Inflammatory macrophage (primary cell): ENCODE measurements around the gene C1QTNF12.

ENCODE experiments used
- DNase-seq, 2 donors: peaks; one replicate each; pipeline ENCODE4 v3.0.0-alpha.2; 2020 to 2022

Gene C1QTNF12

DNA sequence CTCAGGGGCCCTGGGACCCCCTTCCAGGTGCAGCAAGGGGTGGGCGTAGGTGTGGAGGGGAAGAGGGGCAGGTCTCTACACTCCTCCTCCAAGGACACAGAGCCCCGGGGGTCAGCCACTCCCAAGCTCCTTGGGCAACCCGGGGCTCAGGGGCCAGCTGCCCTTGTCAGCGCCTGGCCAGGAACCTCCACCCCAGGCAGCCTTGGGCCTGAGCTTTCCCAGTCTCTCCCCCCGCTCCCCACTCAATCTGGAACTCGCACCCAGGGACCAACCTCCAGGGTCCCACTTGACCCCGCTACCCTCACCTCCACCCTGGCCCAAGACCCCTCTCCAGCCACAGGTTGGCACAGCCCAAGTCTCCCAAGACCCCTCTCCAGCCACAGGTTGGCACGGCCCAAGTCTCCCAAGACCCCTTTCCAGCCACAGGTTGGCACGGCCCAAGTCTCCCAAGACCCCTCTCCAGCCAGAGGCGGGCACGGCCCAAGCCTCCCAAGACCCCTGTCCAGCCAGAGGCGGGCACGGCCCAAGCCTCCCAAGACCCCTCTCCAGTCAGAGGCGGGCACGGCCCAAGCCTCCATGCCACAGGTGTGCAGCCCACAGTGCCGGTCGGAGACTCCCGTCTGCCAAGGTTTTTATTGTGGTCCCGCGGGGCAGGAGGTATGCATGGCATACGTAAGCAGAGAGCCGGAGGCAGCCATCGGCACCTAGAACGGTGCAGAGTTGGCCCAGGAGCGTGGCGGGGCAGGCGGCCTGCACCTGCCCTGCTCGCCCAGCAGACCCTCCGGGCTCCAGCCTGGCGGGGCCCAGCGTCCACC is 35.6 kb downstream of the C1QTNF12 start:
- DNase-seq: no peak

GRCh38 chr1:1208713-1209433 is 37.6 kb downstream of the C1QTNF12 start:
- peak; percentile 16 to 41 for DNase-seq

DNA sequence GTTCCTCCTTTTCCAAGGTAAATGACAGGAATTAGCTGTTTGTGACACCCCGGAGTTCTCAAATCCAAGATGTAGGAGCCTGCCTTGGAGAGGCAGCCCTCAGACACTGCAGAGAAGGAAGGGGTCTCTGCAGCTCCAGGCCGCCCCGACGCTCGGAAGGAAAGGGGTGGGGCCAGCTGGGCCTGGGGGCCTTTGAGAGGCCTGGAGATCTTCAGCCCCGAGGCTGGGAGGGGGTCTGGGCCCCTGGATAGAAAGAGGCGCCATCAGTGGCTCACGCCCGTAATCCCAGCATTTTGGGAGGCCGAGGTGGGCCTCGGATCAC is 39.0 kb downstream of the C1QTNF12 start:
- no peak for DNase-seq

GRCh38 chr1:1206966-1207531 is 39.5 kb downstream of the C1QTNF12 start:
- DNase-seq: no peak

DNA sequence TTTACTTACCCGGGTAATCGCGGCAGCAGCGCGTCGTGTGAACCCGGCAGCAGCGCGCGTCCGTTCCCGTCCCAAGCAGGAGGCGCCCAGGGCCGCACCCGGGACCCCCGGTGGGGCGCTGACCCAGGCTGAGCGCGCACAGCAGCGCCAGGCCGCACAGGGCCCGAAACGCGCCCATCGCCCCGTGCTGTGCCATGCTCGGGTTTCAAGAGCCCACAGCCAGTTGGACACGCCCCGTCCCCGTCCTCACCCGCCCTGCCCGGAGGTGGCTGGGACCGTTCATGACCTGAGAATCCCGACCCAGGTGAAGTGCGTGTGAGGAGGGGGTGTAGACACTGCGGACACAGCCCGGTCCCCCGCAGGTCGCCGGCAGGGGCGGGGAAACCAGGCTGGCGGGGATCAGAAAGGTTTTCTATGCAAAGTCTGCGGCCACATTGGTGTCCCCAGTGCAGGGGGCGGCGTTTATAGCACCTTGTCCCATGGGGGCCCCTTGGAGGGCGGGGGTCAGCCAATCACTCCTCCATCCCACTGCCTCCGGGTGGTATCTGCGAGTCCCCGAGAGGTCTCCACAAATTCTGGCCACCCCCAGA is 40.1 kb downstream of the C1QTNF12 start, which contains the start of gene TNFRSF18:
TSS of gene TNFRSF18 (minus strand) at position 217 of the 590 bp plus-strand sequence. CDS start at position 196, 21 bp downstream.
- DNase-seq: no peak

- peak in 1 of 2 donors; percentile 23 for DNase-seq
Observed at GRCh38 chr1:1205769-1206375, 40.6 kb downstream of the C1QTNF12 start.

GRCh38 chr1:1204998-1205768 is 41.3 kb downstream of the C1QTNF12 start:
- DNase-seq: no peak

DNA sequence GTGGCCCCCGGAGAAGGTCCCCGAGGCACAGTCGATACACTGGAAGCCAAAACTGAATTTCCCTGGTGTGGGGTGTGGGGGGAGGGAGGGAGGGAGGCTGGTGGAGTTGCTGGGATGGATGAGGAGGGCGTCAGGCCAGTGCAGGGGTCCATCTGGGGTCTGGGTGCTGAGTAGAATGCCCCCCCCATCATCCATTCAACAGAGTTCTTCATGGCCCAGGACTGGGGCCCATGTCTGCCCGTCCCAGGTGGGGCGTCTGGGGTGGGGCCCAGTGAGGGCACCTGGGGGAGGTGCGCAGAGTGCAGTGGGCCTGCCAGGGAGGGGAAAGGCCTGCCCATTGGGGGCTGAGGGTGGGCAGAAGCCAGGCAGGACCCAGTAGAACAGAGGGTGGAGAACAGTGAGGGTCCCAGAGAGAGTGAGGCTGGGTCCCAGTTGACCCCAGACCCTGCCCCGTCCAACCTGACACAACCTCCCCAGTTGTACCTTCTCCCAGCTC is 42.0 kb downstream of the C1QTNF12 start:
- no peak for DNase-seq

DNA sequence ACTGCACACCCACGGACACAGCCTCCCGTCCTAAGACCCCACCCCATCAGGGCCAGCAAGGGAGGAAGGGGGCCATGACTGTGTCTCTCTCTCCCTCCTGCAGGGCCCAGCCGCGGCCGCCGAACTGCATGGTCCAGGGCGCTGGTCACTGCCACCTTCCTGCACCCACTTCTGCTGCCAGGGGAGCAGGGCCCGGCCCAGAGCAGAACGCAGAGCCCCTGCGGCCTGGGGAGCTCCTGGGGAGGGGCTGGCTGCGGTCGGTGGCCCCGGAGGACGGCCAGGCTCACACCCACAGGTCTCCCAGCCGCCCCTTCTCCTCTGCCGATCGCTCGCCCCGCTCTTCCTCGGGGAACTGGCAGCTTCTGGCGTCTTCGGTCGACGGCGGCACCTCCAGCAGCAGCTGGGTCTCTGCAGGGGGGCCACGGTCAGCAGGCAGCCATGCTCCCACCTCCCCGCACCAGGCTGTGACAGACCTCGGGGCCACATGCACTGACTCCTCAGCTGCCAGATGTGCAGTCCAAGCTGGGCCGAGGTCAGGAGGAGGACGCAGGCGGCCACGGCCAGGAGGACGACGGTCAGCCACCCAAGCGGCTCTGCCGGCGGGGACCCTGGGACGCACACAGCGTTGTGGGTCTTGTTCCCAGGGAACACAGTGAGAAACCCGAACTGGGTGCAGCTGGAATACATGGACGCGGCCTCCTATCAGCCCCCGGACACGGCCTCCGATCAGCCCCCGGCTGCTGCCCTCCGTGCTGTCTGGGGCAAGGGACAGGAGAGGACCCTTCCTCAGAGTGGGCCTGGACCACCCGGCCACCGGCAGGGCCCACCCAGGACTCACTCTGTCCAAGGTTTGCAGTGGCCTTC is 42.7 kb downstream of the C1QTNF12 start:
- no peak for DNase-seq

DNA sequence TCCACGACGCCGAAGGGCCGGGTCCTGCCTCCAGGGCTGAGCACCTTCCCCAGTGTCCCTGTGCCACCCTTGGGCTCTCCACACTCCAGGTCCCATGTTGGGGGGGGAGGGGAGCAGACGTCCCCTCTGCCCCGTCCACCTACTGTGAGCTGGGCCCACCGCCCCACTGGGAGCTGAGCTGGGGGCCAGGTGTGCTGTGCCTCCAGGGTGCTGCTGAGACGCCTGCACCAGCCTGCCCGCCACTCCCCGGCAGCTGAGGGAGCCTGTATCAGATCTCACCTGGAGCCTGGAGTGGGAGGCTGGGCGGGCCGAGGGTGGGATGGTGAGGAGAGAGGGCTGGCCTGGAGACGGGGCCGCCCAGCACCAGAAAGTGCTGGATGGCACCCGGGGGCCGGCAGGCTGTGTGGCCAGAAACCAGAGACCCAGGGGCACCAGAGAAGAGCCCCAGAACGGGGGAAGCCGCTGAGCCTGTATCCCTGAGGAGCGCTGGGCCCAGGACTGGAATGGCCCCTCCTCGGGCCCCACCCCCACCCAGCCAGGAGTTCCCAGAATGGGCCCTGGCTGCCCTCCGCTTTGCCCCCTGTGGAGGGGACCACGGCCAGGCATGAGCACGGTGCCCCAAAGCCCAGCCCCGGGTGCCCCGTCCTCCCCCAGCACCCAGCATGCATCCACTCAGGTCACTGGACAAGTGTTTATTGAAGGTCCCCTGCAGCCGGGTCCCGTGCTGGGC is 43.5 kb downstream of the C1QTNF12 start:
- DNase-seq: no peak

GRCh38 chr1:1200876-1201810 is 45.4 kb downstream of the C1QTNF12 start:
- DNase-seq: peak; percentile 30 to 76

DNA sequence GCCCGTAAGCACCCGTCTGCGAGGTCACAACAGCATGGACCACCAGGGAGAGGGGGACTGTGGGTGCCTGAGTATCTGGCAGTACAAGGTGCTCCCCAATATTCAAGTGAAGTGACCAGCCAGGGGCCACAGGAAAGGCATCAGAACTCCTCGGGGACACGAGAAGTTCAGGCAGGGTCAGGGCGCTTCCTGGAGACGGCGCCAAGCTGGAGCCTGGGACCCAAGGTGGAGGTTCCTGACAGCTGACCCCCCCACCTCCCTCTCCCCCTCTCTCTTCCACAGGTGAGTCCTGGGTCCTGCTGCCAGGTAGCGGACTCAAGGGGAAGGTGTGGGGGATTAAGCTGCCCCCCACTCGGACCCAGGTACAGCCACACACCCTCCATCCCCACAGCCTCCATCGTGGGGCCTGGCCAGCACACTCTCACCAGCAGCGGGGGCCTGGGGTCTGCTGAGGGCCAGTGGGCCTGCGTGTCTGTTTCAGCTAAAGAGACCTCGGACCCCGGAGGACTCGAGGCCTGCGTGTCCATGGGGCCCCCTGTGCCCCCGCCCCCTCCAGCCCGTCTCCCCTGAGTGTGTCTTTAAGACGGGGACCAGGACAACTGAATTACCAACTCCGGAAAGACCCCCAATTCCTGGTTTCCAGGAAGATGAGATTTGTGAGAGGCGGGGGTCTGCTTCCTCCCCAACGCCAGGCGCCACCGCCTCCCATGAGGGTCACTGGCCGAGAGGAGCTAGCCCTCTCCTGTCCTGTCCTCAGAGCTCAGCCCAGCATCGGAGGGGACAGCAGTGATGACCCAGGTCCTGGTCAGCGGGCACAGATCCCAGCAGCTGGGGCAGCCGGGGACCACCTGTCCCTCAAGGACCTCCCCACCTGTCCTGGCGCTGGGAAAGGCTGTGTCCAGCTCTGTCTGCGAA is 46.3 kb downstream of the C1QTNF12 start:
- no peak for DNase-seq

DNA sequence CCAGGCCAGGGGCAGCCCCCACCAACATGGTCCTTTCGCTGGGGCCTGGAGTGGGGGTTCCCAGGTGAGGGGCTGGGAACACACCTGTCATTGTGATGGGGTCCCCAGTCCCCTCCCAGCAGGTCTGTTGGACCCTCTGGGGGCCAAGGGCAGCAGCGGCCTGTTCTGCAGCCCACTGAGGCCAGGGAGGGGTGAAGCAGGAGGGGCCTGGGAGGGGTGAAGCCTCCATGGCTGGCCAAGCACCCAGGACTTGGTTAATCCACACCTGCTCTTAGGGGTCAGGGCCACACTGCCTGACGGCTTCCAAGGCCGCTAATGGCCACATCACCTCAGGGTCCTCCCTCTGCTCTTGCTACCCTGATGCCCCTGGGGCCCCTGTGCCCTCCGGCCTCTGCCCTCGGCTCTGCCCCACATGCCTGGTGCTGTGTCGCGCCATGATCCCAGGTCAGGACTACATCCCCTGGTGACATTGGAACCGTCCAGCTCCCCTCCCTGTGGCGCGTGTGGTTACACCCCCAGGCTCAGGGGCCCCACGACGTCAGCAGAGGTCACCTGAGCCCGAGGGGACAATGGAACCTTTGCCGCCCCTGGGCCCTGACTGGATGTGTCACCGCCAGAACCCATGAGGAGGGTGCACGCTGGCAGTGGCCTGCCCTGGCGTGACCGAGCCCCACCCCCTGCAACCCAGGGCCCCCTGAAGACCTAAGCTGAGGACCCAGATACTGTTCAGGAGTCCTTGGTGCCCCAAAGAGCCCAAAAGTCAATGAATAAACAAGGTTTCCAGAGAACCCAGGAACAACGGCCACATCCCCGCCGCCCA is 47.2 kb downstream of the C1QTNF12 start:
- DNase-seq: no peak

DNA sequence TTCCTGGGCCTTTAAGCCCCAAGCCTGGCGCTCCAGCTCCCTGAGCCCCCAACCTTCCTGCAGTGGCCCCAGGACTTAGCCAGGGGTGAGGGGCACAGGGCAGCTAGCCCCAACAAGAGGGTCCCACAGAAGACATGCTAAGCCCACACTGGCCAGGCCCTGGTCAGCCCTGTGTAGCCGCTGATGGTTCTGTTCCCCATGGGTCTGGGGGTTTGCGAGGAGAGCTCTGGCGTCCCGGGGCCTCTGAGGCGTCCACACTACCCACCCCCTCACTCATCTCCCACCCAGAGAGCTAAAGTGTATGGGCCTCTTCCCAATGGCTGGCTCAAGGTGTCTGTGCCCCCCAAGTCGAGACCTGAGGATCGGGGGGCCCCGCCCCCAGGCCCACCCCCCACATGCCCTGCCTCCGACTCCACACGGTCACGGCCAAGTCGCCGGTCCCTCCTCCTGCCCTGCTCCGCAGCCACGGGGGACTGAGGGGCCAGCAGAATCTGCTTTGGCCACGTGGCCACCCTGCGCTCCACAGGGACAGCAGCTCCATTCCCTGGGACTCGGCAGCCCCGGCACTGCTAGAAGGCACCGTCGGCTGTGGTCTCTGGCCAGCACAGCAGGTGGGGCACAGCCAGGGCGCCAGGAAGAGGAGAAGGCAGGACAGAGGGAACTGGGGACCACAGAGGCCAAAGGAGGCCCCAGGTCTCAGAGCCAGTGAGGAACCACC is 47.9 kb downstream of the C1QTNF12 start:
- DNase-seq: no peak

- no peak for DNase-seq
Observed at GRCh38 chr1:1197551-1198422, 48.7 kb downstream of the C1QTNF12 start.
